ENCODE results near the gene ZNF836. TPM values are rescaled to one million over a fixed set of nuclear protein-coding genes. Genes with fewer than 3 reads are reported as not detected.
"Not testable (repeated sequence)": the region's sequence is repeated elsewhere in the genome, so short reads cannot be mapped to it uniquely, and the experiment has no call there.

Gene ZNF836
- 10 to 100 TPM; 17.2 to 21.4 (median 18.2) TPM for polyA plus RNA-seq (ENCODE audit: insufficient read length in 3 of 3)

DNA sequence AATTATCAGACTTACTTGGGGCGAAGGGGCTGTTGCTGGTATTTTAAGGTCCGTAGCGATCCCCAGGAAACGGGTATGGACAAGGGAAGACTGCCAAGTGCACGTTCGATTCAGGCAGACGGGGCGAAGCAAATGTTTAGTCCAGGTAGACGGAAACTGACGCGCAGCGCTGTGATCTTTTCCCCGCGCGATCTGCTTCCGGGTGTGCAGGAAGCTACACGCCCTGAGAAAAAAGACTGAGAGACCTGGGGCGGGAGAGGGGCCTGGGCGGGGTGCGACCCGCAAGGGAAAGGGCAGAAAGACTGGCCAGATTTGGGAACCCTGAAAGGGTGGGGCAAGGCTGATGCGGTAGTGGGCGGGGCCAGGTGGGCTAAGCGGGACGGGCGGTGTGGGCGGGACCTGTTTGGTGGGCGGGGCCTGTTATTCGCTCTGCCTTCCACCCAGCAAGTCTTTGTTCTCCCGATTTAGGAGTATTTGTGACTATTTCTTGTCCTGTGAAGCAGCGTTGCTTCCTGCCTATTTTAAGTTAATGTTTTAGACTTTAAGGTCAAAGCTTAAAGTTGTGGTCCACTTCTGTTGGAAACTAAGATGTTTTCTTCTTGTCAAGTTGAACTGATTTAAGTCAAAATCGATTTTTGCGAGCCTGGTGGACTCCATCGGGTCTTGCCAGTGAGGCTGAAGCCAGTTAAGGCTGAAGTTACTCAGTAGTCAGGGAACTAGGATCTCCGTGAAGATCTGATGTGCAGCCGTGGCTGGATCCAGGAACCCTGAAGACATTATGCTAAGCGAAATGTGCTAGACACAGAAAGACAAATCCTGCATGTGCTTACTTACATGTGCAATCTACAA is at the start of gene ZNF836:
Gene ZNF836 (minus strand): TSS at position 301 of the 849 bp plus-strand sequence. CDS start 3,549 bp downstream, outside the sequence.
- DNase-seq (ENCODE audit: low read depth in 3 of 3, low spot score in 2 of 3): peak; percentile 74 to 83 (median 74)

GRCh38 chr19:52221031-52221430 is 49.6 kb upstream of the ZNF836 start:
- DNase-seq (ENCODE audit: low read depth in 3 of 3, low spot score in 2 of 3): no peak

DNA sequence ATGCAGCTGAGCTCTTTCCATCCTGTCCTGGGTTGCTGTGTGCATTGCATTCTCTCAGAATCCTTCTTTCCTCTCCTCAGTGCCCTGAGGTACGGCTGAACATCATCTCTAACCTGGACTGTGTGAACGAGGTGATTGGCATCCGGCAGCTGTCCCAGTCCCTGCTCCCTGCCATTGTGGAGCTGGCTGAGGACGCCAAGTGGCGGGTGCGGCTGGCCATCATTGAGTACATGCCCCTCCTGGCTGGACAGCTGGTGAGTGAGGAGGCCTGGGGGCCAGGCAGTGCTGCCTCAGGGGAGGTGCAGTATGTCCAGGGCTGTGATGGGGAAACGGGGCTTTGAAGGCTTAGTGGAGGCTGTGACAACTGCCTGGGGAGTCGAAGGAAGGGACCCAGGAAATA is 48.2 kb upstream of the ZNF836 start:
- no peak for DNase-seq (ENCODE audit: low read depth in 3 of 3, low spot score in 2 of 3)

DNA sequence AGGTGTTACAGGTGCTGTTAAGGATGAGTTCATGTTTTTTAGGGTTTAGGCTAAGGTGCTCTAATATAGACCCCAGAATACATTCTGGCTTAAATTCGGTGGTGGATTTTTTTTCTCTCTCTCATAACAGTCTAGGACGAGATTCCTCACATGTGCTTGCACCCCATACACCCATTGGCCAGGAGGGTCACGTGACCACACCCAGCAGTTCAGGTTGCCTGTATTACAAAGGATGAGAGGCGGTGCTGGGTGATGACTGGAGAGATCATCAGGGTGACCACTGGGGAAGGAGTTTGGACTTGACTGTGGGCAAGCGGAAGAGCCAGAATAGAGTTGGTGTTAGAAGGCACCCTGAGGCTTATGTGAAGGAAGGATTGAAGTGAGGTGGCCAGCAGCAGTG is 46.2 kb upstream of the ZNF836 start:
- no peak for DNase-seq (ENCODE audit: low read depth in 3 of 3, low spot score in 2 of 3)

- no peak for DNase-seq (ENCODE audit: low read depth in 3 of 3, low spot score in 2 of 3)
Measured at GRCh38 chr19:52216401-52216800, 45.0 kb upstream of the ZNF836 start.

DNA sequence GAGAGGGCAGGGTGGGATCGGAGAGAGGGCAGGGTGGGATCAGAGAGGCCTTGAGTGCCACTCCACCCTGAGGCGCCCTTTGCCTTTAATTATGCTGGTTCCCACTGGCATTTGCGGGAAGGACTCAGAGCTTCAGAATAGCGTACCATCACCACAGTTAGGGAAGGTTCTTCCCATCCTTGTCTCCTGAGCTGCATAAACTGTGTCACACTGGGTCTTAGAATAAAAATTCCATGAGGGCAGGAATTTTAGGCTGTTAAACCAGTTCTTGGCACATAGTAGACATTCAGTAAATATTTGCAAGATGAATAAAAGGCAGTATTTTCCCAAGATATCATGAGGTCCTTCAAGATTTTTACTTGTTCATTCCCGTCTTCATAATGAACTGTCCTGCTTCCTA is 42.8 kb upstream of the ZNF836 start:
- no peak for DNase-seq (ENCODE audit: low read depth in 3 of 3, low spot score in 2 of 3)

DNA sequence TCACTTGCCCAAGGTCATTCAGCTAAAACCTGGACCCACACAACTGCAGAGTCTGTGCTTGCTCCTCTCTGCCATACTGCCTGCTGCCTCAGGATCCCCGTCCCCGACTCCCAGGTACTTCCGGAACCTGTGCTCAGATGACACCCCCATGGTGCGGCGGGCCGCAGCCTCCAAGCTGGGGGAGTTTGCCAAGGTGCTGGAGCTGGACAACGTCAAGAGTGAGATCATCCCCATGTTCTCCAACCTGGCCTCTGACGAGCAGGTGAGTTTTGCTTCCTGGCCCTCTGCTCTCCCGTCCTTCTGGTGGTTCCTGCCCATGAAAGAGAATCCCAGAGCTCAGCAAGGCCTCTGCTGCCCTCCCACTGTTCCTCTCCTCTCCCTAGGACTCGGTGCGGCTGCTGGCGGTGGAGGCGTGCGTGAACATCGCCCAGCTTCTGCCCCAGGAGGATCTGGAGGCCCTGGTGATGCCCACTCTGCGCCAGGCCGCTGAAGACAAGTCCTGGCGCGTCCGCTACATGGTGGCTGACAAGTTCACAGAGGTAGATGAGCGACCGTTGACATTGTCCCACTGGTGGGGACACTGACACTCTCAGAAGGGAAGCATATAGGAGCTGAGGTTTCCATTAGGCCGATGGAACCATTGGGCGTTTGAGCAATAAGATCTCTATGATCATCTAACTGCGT is 41.3 kb upstream of the ZNF836 start:
- DNase-seq (ENCODE audit: low read depth in 3 of 3, low spot score in 2 of 3): no peak

- no peak for DNase-seq (ENCODE audit: low read depth in 3 of 3, low spot score in 2 of 3)
Measured at GRCh38 chr19:52211926-52212571, 40.6 kb upstream of the ZNF836 start.

- no peak for DNase-seq (ENCODE audit: low read depth in 3 of 3, low spot score in 2 of 3)
Measured at GRCh38 chr19:52211203-52211602, 39.8 kb upstream of the ZNF836 start.

DNA sequence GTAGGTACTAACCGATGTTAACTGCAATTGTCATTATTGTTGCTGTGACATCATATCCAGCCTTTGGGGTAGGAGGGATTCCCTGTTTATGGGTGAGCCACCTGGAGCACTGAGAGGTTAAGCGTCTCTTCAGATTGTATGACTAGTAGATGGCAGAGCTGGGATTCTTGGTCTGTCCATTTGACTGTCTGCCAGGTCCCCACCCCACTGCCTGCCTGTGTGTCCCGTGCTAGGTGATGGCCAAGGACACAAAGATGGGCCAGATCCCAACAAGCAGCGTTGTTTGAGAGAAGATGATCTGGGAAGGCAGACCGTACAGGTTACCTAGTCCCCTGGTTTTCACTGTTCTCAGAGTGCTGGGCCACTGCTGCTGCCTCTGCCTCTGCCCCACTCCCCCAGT is 35.1 kb upstream of the ZNF836 start:
- no peak for DNase-seq (ENCODE audit: low read depth in 3 of 3, low spot score in 2 of 3)

GRCh38 chr19:52200755-52201391 is 29.5 kb upstream of the ZNF836 start:
- not testable (repeated sequence) for DNase-seq (ENCODE audit: low read depth in 3 of 3, low spot score in 2 of 3)

- DNase-seq (ENCODE audit: low read depth in 3 of 3, low spot score in 2 of 3): no peak
Measured at GRCh38 chr19:52200044-52200443, 28.6 kb upstream of the ZNF836 start.

DNA sequence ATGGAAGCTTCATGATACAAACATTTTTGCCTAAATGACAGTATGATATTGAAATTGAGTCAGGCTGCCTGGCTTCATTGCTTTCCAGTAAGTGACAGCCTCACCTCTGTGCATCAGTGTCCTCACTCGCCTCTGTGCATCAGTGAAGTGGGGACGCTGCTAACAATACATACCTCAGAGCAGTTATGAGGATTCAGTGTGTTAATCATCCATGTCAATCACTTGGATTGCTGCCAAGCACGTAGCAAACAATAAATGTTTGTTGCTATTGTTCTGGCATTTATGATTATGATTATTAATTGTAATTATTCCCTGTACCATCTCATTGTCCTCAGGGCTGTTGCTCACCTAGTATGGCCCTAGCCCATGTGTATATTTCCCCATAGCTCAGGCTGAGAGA is 27.3 kb upstream of the ZNF836 start:
- no peak for DNase-seq (ENCODE audit: low read depth in 3 of 3, low spot score in 2 of 3)

- no peak for DNase-seq (ENCODE audit: low read depth in 3 of 3, low spot score in 2 of 3)
Measured at GRCh38 chr19:52197964-52198363, 26.5 kb upstream of the ZNF836 start.

- DNase-seq (ENCODE audit: low read depth in 3 of 3, low spot score in 2 of 3): no peak
Measured at GRCh38 chr19:52196256-52196967, 25.0 kb upstream of the ZNF836 start.

DNA sequence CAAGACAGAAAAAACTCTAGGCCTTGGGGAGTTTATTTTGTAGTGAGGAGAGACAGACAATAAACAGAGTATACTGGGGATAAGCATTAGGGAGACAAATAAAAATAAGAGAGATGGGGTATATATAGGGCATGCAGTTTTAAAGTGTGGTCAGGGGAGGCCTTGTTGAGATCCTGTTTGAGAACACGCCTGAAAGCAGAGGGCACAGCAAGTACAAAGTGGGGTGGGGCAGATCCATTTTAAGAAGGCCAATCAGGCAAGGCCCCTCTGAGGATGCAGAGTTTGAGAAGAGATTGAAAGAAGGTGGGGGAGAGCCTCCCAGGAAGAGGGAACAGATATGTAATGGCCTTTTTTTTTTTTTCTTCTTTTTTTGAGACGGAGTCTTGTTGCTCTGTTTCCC is 20.5 kb upstream of the ZNF836 start:
- DNase-seq (ENCODE audit: low read depth in 3 of 3, low spot score in 2 of 3): no peak

GRCh38 chr19:52191389-52191788 is 20.0 kb upstream of the ZNF836 start:
- DNase-seq (ENCODE audit: low read depth in 3 of 3, low spot score in 2 of 3): no peak

DNA sequence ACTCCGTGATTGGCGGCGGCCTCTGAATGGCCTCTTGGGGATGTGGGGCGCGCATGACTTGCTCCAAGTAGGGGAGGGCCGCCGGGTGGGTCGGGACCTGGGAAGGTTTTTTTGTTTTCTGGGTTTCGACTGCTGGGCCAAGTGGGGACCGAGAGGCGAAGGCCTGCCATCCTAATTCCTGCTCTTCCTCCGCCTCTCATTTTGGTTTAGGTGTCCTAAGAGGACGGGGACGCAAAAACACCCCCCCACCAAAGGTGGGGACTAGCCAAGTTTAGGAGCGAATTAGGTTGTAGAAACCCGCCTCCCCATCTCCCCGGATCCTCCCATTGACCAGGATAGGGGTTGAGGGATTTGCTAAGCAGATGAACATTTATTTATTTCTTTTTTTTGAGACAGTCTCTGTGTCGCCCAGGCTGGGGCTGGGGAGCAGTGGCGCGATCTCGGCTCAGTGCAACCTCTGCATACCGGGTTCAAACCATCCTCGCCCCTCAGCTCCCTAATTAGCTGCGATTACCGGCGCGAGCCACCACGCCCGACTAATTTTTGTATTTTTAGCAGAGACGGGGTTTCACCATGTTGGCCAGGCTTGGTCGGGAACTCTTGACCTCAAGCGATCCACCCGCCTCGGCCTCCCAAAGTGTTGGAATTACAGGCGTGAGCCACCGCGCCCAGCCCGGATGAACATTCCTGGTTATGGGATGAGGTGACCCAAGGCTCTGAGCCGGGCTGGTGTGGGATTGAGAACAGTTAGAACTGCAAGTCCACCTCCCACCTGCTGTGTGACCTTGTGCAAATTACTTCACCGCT is 19.3 kb upstream of the ZNF836 start:
- no peak for DNase-seq (ENCODE audit: low read depth in 3 of 3, low spot score in 2 of 3)

DNA sequence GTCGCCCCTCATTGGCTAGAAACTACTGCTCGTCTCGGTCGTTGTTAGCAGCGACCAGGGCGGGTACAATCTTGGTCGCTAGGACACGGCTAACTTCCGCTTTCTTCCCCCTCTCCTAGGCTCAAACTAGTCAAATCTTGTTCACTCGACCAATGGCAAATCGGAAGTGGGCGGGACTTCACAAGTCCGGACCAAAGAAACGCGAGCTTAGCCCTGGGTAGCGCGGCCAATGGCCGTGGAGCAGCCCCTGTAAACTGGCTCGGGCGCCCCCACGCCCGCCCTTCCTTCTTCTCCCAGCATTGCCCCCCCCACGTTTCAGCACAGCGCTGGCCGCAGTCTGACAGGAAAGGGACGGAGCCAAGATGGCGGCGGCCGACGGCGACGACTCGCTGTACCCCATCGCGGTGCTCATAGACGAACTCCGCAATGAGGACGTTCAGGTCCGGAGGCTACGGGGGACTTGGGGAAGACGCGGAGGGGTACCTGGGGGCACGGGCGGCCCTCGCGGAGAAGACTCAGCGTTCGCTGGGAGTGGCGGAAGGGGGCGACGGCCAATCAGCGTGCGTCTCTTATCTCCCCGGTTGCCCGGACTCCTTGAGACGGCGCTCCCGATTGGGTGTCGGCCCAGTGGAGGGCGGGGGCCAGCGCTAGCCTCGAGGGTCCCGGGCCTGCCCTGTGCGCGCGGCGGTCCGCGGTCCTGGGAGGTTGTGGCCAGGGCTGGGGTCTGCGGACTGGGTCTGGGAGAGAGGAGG is 18.5 kb upstream of the ZNF836 start, which contains the start of gene PPP2R1A:
Gene PPP2R1A (plus strand): TSS at position 318 of the 752 bp plus-strand sequence. CDS start 45 bp downstream, at position 363.
- DNase-seq (ENCODE audit: low read depth in 3 of 3, low spot score in 2 of 3): peak; percentile 100
